Right kidney (tissue), 1 donor: Measurements from ENCODE around the gene KHDC1L.
"Not testable (repeated sequence)": the region's sequence is repeated elsewhere in the genome, so short reads cannot be mapped to it uniquely, and the experiment has no call there.

Experiments
- DNase-seq: peaks from one replicate; pipeline ENCODE4 v3.0.0-alpha.2; 2016

Gene KHDC1L

GRCh38 chr6:73204252-73204651, 21.0 kb downstream of the KHDC1L start:
- no peak for DNase-seq

- DNase-seq: no peak
Observed at GRCh38 chr6:73203098-73203497, 22.2 kb downstream of the KHDC1L start.

GRCh38 chr6:73200735-73201134, 24.6 kb downstream of the KHDC1L start:
- DNase-seq: no peak

- DNase-seq: no peak
Observed at GRCh38 chr6:73200247-73200646, 25.0 kb downstream of the KHDC1L start.

GRCh38 chr6:73194744-73195143, 30.6 kb downstream of the KHDC1L start:
- no peak for DNase-seq

GRCh38 chr6:73193302-73193701, 32.0 kb downstream of the KHDC1L start:
- not testable (repeated sequence) for DNase-seq

GRCh38 chr6:73182021-73182607, 43.2 kb downstream of the KHDC1L start:
- DNase-seq: no peak

- DNase-seq: peak; percentile 29
Observed at GRCh38 chr6:73180763-73181619, 44.3 kb downstream of the KHDC1L start.

GRCh38 chr6:73180076-73180738, 45.1 kb downstream of the KHDC1L start:
- DNase-seq: peak; percentile 4

- no peak for DNase-seq
Observed at GRCh38 chr6:73177221-73177944, 47.9 kb downstream of the KHDC1L start.

GRCh38 chr6:73176057-73176456, 49.2 kb downstream of the KHDC1L start:
- DNase-seq: no peak

- DNase-seq: no peak
Observed at GRCh38 chr6:73174646-73175045, 50.6 kb downstream of the KHDC1L start.
